Bronchial epithelial cell (primary cell): ENCODE results near the gene PRICKLE2. TPM values are rescaled to one million over a fixed set of nuclear protein-coding genes. Genes with fewer than 3 reads are reported as not detected.

Source experiments
- DNase-seq: peaks from one replicate; pipeline ENCODE4 v3.0.0-alpha.2; 2010; ENCODE audit warnings: low read depth
- FAIRE-seq: peaks from 2 replicates; lab custom pipeline; 2011; peaks lifted over from hg19 to GRCh38; lab: Jason Lieb, UNC
- H3K27me3 ChIP-seq: 2 replicates; pipeline ENCODE4 v1.5.1; 2011; ENCODE audit warnings: low read length; ENCODE audit not compliant: control insufficient read depth, insufficient read depth
- H3K36me3 ChIP-seq: 2 replicates; pipeline ENCODE4 v1.5.1; 2011; ENCODE audit warnings: low read length; ENCODE audit not compliant: control insufficient read depth, insufficient read depth
- H3K4me3 ChIP-seq: 2 replicates; pipeline ENCODE4 v1.5.1; 2011; ENCODE audit warnings: mild to moderate bottlenecking, low read depth, low read length, control low read depth
- CTCF ChIP-seq: IDR thresholded peaks from 2 replicates; pipeline ENCODE4 v1.5.1; 2011; ENCODE audit warnings: mild to moderate bottlenecking, moderate library complexity, low read length, control low read depth, inconsistent platforms; ENCODE audit not compliant: insufficient read depth, severe bottlenecking
- total RNA-seq: library from RNA; depleted of rRNA; stranded (reverse); fragments of >200 nt; gene quantifications from 2 replicates; pipeline ENCODE4 v1.2.1, GENCODE V29; 2014

The PRICKLE2 gene
- total RNA-seq, 1 donor from 2014 or later, result 2.4 TPM

GRCh38 chr3:64149886-64150285, 75.4 kb downstream of the PRICKLE2 start:
- FAIRE-seq (no peak), DNase-seq (no peak)
- no peak for TF ChIP-seq CTCF
- H3K4me3 ChIP-seq, result no peak overlapping the region
- no peaks in the 10 kb centered on the region for H3K27me3 ChIP-seq
- peaks cover 3% of the 10 kb centered on the region for H3K36me3 ChIP-seq

DNA sequence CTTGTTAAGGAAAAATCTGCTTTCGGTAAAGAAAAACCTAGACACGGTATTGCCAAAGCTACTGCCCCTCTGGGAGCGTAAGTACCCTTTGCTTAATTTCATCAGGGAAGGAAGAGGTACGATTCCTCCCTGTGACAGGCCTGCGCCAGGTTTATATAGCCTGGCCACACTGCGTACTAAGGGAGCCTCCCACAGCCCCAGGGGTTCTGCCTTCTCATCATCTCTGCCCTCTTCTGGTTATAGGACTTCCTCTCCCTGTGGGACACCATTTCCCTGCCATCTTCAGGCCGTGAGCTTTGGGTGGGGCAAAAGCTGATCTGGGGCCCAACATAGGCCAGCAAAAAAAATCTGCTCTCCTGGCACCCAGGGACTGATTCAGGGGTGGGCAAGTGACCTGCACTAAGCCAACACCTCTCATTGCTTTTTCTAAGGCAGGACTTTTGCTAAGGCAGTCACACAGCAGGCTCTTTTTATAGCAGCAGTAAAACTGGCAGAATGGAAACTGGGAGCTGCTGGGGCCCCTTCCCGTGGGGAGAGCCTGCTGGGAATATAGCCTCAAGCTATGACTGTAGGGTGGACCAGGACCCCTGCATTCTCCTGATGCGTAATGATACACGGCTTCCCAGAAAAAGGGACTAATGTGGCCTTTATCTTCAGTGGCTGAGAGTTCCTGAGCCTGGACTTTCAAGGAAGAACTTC, 76.2 kb downstream of the PRICKLE2 start:
- Histone ChIP-seq H3K4me3 (no peak overlapping the region), H3K27me3 (no peaks in the 10 kb centered on the region), H3K36me3 (peaks cover 3% of the 10 kb centered on the region)
- FAIRE-seq (no peak), DNase-seq (no peak)
- no peak for TF ChIP-seq CTCF

DNA sequence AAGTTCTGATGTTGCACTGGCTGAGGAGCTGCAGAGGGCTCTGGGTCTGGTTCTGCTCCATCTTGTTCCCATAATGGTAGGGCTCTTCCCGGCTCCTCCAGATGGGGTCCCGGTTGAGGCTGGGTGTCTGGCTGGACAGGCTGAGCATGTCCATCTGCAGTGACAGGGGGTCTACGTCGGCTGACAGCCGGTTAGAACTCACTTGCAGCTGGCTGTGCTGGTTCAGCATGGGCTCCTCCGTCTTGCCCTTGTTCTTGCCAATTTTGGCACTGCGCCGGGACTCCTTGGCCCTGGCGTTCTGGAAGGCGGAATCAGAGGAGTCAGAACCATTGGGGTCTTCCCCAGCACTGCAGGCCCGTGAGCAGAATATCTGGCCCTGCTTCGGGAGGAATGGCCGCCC, 78.1 kb downstream of the PRICKLE2 start:
- no peak for TF ChIP-seq CTCF
- peaks cover 3% of the 10 kb centered on the region for H3K36me3 ChIP-seq
- FAIRE-seq, result no peak
- no peaks in the 10 kb centered on the region for H3K27me3 ChIP-seq
- H3K4me3 ChIP-seq, result no peak overlapping the region
- no peak for DNase-seq

DNA sequence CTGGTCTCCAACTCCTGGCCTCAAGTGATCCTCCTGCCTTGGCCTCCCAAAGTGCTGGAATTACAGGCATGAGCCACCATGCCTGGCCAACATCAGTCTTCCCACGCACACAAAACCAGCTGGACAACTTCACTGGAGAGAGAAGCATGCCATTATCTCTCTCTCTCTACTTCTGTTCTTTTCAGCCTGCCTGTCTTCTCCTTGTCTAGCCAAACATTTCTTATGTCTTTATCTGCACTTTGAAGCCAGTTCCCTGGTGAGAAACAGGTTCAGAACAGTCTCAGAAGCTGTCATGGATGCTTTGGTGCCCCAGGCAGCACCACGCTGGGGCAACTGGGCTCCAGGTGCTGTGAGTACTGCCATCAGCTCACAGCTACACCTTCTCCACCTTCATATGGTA, 79.8 kb downstream of the PRICKLE2 start:
- no peak for TF ChIP-seq CTCF
- Histone ChIP-seq H3K36me3 (peaks cover 2% of the 10 kb centered on the region), H3K27me3 (no peaks in the 10 kb centered on the region), H3K4me3 (no peak overlapping the region)
- DNase-seq (no peak), FAIRE-seq (no peak)

GRCh38 chr3:64144241-64144900, 80.9 kb downstream of the PRICKLE2 start:
- Histone ChIP-seq H3K4me3 (no peak overlapping the region), H3K36me3 (no peaks in the 10 kb centered on the region), H3K27me3 (no peaks in the 10 kb centered on the region)
- TF ChIP-seq CTCF, result no peak
- DNase-seq, result no peak
- FAIRE-seq, result no peak
